Superior temporal gyrus (tissue), 1 donor: ENCODE results near the gene HINT2.

Experiments used
- DNase-seq: peaks from one replicate; pipeline ENCODE4 v3.0.0-alpha.2; 2016; ENCODE audit errors: extremely low spot score

Gene HINT2

DNA sequence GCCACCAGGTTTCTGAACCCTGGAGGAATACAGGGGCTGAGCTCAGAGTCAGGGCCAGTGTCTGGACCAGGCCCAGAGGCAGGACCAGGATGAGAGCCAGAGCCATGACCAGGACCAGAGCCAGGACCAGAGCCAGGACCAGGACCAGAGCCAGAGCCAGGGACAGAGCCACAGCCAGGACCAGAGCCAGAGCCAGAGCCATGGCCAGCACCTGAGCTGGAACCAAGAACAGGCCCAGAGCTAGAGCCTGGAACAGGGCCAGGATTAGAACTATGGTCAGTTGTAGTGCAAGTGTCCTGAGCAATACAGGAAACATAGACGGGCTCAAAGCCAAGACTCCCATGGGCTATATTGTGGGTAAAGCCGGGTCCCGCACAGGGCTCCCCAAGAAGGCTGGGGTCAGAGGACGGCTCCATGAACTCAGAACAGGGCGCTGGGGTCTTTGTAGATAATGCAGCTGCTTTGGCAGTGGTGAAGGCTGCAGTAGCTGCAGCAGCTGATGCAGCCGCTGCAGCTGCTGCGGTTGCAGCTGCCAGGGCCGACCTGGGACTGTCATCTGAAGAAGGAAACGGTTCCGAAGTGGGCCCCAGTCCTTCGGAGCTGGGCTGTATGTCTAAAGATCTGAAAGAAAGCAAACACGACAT, 3.3 kb downstream of the HINT2 start:
- no peak for DNase-seq

DNA sequence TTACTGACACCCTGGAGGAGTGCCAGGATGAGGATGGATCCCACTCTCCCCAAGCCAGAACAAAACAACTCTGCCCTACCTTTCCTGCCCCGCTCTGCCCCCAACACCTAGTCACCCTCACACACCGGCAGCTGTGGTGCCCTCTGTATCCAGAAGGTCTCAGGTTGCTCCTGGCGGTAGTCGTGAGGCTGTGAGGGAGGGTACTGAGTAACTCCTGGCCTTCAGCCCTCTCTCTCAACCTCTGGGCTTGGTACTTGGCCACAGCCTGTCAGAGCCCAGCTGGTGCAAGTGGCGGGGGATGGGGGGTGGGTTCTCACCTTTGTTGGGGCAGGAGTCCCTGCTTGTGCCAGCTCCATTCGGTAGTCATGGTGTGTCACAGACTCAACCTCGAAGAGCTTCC, 4.7 kb downstream of the HINT2 start:
- DNase-seq = no peak

DNA sequence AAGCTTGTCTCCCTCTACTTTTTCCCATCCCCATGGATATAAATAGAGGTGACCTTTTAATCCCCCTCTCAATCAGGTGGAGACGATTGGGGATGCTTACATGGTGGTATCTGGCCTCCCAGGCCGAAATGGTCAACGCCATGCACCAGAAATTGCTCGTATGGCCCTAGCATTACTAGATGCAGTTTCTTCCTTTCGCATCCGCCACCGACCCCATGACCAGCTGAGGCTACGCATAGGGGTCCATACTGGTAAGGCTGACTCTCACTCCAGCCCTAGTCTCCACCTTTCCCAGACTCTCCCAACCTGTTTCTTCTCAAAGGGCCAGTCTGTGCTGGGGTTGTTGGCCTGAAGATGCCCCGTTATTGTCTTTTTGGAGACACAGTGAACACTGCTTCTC, 6.4 kb downstream of the HINT2 start:
- no peak for DNase-seq

DNA sequence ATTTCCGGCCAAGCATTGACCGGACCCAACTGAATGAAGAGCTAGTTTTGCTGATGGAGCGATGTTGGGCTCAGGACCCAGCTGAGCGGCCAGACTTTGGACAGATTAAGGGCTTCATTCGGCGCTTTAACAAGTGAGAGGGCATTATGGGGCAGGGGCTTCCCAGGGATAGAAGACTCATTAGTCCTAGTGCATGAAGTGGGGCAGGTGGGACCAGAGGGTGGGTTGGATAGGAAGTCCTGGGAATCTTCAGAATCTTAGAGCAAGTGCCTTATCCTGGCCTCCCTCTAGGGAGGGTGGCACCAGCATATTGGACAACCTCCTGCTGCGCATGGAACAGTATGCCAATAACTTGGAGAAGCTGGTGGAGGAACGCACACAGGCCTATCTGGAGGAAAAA, 8.7 kb downstream of the HINT2 start:
- no peak for DNase-seq

DNA sequence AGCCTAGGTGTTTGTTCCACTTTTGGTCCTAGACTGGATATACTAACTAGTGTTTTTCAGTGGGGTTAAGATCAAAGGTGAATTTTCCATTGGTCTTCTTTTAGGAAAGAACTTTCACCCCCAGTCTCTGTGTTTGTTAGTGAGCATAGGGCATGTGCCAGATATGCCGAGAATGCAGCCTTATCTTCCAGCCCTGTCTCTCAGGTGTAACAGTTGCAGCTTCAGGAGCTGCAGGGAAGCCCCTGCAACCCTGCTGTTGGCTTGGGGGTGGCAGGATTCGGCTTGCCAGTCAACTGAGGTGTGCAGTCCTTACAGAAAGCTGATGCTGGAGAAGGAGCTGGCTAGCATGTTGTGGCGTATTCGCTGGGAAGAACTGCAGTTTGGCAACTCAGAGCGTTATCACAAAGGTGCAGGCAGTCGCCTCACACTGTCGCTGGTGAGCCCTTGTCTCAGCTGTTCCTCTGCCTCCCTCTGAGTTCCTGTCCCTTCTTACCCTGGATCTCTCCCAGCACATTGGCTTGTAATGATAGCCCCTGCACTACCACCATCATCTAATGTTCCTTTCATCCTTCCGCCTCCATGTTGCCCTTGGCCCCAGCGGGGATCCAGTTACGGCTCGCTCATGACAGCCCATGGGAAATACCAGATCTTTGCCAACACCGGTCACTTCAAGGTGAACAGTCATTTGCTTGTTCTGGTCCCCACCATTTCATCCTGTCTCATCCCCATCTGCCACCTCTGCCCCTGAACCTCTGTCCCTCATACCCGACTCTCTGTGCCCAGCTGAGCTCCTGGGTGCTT, 13.3 kb downstream of the HINT2 start:
- no peak for DNase-seq

DNA sequence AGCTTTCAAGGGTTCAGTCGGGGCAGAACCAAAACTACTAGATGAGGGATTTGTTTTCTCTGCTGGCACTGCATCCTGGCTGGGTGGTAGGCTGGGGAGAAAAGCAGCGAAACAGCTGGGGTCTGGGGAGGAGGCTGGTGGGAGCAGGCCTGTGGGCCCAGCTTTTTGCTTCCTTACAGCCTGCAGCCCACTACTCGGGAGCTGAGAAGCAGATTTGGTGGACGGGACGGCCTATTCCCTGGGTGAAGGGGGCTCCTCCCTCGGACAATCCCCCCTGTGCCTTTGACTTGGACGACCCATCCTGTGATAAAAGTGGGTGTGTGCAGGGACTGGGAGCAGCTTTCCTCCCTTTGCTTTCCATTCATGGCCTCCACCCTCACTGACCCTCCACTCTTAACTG, 14.3 kb downstream of the HINT2 start:
- no peak for DNase-seq

DNA sequence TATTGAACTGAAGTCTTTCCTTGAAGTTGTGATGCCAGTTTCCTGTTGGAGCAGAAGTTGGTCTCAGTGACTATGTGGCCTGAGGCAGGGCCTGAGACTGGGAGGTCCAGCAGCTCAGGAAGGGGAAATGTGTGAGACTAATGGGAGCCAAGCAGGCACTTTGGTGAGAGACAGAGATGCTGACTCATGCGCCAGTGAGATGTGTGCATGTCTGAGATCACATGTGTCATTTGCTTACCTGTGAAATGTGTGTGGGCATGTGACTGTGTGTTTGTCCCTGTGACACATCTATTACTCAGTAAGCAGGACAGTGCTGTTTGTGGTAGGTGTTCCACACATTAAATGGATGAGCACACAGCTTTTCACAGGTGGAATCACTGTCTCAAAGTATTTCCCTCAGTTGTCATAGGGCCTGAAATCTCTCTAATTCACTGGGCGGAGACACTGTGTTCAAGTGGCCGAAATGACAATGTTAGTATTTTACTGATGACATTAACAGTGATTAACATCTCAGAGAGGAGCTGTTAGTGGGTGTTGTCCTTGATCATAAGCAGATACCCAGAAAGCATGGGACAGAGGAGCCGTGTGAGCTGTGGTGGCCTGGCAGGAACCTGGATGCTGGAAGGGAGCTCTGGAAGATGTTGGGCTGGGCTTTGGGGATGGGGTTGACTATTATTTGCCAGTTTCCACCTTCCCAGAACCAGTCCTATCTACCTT, 16.0 kb downstream of the HINT2 start:
- no peak for DNase-seq

DNA sequence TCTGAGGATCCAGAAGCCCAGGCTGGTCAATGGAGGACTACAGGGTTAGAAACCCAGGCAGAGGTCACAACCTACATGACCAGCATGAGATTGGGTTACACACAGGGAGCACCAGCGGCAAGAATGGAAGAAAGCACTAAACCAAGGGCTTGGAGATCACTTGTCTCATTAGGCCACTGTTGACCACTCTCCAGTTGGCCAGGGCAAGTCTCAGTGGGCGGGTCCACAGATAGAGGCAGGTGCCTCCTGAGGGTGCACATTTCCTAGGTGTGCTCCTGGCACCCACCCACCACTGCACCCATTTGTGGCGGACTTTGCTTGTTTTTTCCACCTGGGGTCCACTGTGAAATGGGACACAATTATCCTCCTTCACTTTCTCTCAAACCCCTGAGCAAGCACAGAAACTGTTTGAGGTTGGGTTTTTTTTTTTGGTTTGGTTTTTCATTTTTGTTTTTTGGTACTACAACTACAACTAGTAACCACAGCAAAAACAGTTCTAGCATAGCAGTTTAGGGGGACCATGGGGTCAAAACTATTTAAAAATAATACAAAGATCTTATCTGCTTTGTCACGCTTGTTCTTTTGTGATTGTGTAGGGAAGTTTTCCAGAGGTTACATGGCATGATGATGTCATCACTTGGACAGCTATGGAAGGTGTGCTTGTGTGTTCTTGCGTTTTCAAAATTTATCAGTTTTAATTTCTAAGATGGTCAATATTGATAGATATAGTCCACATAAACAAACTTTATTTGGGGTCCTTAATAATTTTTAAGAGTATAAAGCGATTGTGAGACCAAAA, 17.3 kb downstream of the HINT2 start:
- no peak for DNase-seq

DNA sequence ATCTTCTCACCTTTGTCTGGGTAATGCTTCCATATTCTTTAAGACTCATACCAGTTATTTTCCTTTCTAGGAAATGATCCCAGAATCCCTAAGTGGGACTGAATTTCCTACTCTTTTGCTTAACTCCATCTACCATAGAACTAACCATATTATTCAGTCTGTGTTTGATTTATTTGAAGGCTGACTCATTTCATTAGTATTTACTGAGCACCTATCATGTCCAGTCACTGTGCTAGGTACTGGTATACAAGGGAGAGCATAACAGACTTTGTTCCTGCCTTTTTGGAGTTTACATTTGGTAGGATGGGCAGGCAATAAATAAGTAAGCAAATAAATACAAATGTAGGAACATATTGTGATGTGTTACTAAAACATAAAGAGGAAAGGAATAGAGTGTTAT, 19.1 kb downstream of the HINT2 start:
- DNase-seq = no peak

DNA sequence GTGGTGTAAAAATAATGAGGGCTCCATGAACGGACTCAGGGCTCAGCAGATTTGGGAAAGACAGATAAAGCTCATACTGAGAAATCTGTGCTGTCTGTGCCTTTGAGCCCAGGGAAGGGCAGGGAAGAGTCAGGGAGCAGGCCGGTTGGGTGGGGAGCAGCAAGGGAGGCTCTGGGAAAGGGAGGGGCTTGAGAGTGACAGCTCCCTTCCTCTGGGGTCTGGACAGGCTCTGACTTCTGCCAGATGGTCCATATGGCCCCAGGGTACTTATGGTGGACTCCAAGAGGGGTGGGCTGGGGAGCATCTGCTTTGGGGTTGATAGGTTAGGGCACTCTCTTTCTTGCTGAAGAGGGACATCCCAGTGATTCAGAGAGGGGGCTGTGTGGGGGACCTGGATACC, 21.4 kb downstream of the HINT2 start:
- no peak for DNase-seq

DNA sequence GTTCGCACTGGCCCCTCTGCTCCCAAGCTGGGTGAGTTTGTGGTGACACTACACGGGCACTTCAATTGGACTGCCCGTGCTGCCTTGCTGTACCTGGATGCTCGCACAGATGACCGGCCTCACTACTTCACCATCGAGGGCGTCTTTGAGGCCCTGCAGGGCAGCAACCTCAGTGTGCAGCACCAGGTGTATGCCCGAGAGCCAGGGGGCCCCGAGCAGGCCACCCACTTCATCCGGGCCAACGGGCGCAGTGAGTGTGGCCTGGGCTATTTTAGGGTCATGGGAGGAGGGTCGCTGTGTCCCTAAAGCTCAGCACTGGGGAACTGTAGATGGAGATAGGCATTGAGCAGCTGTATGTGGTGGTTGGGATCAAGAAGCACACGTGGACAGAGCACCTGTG, 22.0 kb downstream of the HINT2 start:
- DNase-seq = no peak

DNA sequence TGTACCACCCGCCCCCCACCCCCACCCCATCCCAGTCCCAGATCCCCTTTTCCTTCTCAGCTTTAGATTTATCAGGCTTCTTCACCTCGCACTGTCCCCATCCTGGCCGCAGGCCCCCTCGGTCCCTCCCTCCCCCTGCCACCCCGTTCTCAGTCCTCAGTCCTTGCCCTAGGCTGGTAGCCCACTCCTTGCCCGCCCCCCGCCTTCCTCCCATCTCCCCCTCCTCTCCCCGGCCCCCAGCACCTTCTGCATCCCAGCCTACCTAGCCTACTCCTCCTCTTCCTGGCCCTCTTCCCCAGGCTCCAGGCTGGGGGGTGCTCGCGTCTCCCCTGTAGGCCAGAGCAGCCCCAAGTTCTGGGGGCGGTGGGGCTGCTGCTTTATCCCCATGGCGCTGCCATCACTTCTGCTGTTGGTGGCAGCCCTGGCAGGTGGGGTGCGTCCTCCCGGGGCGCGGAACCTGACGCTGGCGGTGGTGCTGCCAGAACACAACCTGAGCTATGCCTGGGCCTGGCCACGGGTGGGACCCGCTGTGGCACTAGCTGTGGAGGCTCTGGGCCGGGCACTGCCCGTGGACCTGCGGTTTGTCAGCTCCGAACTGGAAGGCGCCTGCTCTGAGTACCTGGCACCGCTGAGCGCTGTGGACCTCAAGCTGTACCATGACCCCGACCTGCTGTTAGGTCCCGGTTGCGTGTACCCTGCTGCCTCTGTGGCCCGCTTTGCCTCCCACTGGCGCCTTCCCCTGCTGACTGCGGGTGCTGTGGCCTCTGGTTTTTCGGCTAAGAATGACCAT, 22.6 kb downstream of the HINT2 start:
- DNase-seq = no peak

DNA sequence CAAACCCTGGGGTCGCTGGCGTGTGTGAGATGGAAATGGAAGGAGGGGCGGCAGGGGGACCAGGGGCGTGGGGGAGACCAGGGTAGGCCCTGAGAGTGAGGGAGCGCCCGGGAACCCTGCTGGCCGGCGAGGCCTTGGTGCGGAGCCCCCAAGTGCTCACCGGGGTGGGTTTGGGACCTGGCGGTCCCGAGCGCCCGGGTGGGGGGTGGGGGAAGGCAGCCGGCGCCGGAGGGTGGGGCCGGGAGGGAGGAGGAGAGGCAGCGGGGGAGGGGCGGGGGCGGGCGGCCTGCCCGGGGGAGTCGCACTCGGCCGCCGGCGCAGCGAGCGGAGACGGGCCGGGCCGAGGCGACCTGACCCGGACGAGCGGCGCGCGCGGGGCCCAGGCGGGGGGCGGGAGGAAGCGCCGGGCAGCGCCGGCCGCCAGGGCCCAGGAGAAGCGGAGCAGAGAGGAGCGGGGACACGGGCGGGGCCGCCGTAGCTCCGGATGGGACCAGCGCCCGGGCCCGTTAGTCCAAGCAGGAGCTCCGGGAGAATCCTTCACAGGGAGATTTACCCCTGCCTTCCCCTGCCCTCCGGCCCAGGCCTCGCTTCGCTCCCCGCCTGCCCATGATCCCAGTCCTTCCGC, 23.4 kb downstream of the HINT2 start, which contains the start of gene NPR2:
TSS of gene NPR2 (plus strand) at position 295 of the 625 bp plus-strand sequence. CDS start 818 bp downstream, outside the sequence.
- DNase-seq = no peak

DNA sequence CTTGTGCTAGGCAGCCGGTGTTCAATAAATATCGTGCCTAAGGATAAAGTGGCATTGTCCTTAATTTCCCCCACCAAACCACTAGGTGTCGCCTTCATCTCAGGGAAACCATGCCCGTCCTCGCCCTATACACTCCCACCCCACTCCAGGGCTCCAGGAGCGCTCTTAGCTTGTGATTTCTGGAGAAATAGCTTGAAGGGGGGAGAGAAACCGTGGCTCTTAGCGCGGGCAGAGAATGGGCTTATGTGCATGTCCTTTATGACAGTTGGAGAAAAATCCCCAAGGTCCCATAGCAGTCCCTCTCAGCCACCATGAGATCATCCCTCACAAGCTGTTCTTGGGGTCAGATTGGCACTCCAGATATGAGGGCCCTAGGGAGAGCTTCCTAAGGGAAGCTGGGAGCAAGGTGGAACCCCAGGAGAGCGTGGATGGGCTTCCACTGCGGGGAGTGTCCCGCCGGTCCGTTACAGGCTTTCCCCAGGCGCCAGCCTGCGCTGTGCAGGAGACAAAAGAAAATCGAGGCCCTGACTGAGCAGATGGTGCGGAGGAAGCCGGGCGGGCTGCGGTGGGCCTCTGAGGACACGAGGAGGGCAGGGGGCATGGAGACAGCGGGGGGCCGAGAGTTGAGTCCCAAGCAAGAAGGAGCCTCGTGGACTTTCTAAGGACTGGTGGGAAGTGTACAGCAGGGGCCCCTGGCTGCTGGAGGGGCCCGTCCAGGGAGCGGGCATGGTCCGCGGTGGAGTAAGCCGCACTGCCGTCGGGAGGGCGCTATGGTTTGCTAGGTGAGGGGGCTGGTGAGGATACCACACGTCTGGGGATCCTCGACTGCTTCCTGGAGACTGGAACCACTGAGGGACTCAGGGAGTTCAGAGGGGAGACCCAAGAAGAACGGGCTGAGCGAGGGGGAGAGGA, 24.2 kb downstream of the HINT2 start:
- peak; percentile 90 for DNase-seq

DNA sequence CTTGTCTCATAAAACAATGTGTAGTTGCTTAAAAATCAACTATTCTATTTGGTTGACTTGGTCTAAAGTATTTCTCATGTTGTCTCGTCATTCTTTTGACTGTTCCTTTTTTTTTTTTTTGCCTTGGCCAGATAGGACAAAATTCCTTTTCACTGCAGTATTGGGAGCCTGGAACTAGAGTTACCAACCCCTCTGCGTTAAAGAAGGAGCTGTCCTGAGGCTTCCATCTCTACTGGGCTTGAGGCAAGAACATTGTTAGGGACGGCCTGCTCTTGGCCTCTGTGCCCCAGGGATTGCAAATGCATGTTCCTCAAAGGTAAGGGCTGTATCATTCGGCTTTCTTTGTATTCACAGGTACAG, 24.8 kb downstream of the HINT2 start:
- DNase-seq = no peak

DNA sequence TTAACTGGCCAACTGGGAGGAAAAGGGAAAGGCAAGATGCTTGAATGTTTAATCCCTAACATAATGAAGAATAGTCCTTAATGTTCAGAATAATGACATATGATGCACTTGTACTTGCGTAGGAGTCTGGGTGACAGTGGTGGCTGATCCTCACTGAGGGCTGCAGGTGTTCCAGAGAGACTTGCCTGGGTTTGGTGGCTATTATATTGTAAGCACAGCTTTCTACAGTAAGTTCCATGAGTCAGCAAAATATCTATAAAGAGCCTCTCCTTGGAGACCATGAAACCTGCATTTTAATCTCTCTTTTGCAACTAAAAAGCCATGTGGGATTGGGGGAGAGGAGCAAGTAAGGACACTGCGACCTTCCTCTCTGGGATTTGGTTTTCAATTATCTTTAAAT, 25.3 kb downstream of the HINT2 start:
- no peak for DNase-seq

DNA sequence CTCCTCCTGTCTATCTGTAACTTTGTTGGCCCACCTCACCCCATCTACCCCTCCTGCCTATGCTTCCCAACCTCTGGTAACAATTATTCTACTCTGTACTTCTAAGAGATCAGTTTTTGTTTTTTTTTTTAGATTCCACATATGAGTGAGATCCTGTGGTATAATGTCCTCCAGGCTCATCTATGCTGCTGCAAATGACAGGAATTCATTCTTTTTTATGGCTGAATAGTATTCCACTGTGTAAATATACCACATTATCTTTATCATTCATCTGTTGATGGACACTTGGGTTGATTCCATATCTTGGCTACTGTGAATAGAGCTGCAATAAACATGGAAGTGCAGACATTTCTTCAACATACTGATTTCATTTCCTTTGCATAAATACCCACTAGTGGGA, 31.4 kb downstream of the HINT2 start:
- no peak for DNase-seq

DNA sequence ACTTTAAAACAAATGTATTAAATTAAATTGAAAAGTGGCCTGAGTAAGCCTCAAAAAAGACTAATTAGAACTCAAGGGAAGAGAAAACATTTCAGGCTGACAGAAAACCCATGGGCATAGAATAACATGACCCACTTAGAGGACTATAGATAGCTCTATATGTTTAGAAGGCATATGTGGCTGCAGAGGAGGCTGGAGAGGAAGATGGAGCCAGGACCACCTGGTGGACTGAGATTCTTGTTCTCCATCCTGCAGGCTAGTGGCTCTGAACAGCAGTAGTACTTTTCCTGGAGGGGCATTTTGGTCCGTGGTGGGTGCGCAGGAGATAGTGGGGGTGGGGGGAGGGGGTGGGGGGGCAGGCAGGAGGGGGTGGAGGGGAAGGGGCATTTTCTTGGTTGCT, 33.8 kb downstream of the HINT2 start:
- DNase-seq = no peak

DNA sequence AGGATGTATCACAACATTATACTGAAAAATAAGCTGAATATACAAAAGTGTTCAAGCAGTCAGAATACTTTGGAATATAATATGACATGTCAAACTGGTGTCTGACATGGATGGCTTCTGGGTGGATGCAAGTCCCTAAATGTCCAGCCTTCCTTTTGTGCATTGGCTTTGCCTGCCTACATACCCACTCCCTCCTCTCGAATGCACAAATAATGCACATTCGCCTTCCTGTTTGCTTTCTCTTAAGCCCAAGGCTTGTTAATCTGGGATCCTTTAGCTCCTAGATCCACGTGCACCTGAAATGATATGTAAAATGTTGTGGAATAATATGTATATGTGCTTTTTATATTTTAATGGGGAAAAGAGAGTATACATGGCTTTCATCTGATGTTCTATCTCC, 36.3 kb downstream of the HINT2 start:
- no peak for DNase-seq

DNA sequence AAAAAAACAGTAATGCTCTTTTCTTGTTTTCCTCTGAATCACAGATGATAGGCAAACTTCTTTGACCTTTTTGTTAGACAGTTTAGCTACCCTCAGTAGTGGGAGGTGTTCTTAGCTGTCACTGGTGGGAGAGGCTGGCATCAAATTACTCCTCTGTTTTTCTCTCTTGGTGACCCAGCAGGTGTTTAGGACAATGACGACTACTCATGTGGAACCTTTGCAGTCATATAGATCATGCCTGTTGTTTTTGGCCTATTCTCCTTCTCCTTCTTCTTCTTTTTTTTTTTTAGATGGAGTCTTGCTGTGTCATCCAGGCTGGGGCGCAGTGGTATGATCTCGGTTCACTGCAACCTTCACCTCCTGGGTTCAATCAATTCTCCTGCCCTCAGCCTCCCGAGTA, 38.8 kb downstream of the HINT2 start:
- DNase-seq = no peak
